HG03432 (cell line): ENCODE measurements around the gene ZNF273.

Experiments
- ATAC-seq: cut with Tn5 transposase; IDR thresholded peaks from one replicate; pipeline ENCODE4 v1.9.1; 2021; ENCODE audit warnings: mild to moderate bottlenecking, moderate library complexity; ENCODE audit not compliant: unreplicated experiment

ZNF273 gene

GRCh38 chr7:64876792-64877713 lies 26.0 kb upstream of the ZNF273 start:
- peak; percentile 53 for ATAC-seq

DNA sequence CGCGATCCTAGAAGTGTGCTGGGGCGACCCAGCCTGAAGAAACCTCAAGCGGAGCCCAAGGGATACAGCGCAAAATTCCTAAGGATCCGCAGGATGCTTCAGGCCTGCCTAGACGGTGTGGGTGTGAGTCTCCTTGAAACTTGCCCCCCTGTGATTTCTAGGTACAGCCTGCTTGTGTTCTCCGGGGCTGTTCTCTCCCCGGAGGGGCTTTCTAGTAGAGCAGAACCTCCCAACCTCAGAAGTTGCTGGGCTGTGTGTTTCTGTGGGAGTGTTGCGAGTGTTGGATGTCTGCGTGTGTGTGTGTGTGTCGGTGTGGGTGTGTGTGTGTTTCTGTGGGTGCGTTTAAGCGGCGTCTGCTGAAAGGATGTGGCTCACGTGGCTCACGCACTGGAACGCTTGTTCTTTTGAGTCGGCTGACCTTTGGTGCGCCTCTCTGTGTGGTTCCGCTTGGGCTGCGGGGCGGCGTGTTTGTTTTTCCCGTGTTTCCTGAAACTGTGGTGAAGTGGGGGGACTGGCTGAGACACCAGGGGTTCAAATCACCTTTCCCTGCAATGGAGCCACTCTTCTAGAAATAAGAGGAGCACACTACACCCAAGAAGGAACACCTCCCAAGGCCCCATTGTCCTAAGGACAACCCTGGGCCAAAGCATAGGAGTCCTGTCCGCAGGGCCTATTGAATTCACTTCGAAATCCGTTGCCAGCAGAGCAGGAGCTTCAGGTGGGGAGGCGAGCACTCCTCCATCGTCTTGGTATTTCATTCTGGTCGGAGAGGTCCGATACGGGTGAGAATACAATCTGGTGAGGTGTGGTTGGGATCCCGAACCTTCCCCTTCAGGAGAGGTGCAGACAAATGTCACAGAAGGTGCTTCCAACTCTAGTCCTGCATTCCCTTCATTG lies 25.1 kb upstream of the ZNF273 start:
- ATAC-seq, result no peak

GRCh38 chr7:64878684-64879083 lies 24.4 kb upstream of the ZNF273 start:
- ATAC-seq, result no peak

GRCh38 chr7:64879086-64879730 lies 23.9 kb upstream of the ZNF273 start:
- no peak for ATAC-seq

DNA sequence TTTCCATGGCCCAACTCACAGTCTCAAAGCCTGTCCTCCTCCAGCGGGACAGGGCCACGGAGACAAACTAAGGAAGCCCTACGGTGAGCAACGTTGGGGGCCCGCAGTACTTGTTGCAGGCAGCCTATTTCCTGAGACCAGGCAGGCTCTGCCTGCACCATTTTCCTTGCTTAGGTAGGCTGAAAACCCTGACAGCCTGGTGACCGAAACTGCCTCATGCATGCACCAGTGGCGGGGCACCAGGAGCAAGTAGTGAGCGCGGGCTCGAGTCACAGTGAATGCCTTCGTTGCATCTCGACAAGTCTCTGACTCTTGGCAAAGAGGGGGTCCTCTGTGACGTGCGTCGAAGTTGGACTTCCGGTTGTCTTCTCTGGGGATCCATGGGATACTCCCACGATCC lies 23.3 kb upstream of the ZNF273 start:
- no peak for ATAC-seq

DNA sequence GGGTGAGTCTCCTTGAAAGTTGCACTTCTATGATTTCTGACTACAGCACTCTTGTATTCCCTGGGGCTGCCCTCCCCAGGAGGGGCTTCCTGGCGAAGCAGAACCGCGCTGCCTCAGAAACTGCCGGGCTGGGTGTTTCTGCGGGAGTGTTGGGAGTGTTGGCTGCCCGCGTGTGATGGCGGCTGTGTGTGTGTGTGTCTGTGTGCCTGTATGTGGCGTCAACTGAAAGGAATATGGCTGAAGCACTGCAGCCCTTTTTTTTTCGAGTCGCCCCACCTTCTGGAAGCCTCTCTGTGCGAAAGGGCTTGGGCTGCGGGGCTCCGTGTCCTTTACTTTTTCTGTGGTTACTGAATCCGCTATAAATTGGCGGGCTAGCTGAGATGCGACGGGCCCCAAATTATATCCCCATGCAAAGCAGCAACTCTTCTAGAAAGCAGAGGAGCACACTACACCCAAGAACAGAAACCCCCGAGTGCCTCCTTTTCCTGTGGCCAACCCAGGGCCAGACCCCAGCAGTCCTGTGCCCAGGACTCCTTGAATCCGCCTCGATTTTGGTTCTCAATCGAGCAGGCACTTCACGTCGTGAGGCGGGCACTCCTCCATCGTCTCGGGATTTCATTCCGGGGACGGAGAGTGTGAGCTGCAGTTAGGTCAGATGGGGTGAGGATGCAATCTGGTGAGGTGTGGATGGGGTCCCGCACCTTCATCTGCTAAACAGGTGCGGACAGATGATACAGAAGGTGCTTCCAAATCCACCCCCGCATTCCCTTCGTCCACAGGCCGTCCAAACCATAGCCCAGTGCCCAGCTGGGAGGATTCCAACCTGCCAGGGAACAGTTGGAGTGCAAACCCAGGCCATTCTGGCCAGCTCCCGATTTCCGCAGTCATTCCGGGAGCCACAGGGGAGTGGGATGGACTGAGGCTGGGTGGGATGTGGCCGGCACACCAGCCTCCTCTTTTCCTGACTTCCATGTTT lies 22.5 kb upstream of the ZNF273 start:
- no peak for ATAC-seq

DNA sequence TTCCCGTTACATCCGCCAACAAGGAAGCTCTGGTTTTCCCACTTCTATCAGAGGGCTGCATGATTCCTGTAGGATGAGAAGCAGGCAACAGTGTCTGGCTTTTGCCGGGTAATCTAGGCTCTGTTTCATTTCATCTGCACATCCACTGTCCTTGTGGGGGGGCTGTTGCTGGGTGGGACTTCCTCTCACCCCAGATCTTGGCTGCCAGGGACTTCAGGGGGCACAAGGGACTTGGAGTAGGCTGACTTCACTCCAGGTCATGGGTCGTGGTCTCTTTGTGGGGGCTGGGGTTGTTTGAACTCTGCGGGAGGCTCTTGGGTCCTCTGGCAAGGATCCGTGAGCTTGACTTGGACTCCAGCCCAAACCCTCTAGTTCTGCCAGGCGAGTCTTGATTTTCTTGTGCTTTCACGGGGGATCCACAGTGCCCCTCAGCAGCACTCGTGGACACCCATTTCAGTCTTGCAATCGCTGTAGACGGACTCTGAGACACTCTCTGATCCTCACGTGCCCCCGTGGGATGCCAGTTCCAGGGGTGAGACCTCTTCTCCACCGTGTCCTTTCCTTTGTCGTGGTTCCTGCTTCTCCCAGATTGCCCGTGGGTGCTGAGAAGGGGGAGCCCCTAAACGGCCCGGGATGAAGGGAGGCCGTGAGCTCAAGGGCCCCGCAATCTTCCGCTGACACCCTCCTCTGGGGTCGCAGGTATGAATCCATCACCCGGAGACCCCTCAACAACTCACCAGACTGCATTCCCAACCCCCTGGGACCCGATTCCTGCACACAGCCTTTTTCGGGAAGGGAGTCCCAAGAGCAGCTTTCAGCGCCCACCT lies 21.4 kb upstream of the ZNF273 start:
- ATAC-seq, result no peak

- no peak for ATAC-seq
Observed at GRCh38 chr7:64882341-64883112, 20.5 kb upstream of the ZNF273 start.

- ATAC-seq, result no peak
Observed at GRCh38 chr7:64883113-64883905, 19.8 kb upstream of the ZNF273 start.

- no peak for ATAC-seq
Observed at GRCh38 chr7:64884085-64884912, 18.8 kb upstream of the ZNF273 start.

- no peak for ATAC-seq
Observed at GRCh38 chr7:64884913-64885370, 18.1 kb upstream of the ZNF273 start.

DNA sequence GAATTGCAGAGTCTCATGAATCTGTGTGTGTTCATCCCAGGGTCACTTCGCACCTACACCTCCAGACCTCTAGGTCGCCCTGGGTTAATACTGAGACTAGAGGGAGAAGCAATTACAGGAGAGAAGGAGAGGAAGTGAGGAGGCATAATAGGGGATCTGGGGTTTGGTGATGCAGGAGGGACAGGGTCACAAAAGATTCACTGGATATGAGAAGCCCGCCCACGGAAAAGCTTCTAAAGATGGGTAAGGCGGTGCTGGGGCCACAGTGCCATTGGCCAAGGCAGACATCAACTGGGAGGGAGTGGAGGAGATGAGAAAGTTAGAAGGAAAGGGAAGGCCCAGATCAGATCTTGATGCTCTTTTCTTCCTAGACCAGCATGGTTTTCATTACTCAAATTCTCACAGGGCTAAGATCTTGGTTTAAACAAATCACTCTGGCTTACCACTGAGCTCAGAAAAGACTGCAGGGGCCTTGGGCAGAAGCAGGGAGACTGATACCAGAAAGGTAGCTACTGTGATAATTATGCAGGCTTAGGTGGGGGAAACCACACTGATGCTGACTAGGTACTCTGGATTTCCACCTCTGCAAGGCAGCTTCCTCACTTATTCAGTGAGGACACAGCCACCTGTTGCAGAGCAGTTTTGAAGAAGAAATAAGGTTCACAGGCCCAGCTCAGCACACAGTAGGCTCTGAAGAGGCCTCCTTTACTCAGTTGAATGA lies 17.4 kb upstream of the ZNF273 start:
- ATAC-seq, result no peak

DNA sequence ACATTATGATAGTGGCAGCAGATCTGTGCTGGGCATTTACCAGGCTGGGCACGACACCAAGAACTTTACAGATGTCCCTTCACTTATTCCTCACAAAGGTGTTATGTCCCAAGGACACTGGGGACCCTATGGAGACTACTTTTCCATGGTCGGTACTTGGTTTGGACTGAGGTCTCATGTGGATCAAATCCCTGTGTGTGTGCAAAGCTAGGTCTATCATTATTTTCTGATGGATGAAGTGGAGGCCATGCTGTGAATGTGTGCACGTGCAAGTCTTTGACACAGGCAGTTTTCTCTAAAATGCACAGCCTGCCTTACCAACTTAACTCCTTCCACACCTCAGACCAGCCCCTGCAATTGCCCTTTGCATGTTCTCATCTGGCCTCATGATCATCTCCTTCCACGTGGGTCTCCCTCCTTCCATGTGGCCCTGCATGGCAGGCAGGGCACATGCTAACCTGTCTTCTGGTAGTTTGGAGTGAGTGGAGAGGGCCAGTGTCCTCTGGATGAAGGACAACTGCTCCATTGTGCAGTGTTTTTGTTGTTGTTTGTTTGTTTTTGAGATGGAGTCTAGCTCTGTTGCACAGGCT lies 16.0 kb upstream of the ZNF273 start:
- ATAC-seq, result no peak

DNA sequence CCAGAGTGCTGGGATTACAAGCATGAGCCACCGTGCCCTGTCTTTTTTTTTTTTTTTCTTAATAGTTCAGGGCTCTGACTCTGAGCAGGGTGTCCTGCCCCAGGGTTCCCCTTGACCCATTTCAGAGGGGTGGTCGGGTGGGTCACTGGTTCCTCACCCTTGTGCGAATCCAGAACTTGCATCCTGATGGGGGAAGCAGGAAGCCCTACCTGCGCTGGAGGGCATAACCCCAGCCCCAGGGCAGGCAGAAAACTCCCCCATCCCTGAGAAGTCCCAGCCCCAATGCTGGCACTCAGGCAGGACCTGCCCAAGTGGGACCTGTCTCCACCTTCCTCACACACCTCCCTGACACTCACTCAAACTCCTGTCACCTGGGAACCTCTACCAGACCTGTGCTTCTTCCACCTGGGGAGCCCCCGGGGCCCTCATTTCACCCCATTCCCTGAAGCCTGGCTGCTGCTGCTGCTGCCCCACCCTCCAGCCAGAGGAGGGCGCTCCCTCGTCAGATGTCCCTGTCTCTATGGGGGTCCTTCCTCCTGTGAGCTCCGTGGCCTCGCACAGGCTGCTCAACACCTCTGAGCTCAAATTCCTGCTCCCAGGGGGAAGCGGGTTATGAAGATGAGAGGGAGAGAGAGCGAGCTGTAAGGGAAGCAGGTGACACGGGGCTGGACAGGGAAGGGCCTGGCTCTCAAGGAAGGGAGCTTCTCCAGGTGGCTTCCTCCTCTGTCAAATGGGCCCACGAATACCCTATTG lies 15.1 kb upstream of the ZNF273 start:
- ATAC-seq, result no peak

- ATAC-seq, result no peak
Observed at GRCh38 chr7:64888561-64888900, 14.5 kb upstream of the ZNF273 start.
